Calu3 (cell line): ENCODE data around the gene HELZ. TPM values are rescaled to one million over a fixed set of nuclear protein-coding genes. Genes with fewer than 3 reads are reported as not detected.
"Not testable (repeated sequence)": the region's sequence is repeated elsewhere in the genome, so short reads cannot be mapped to it uniquely, and the experiment has no call there.

ENCODE experiments used
- BruUV-seq: library from RNA; stranded (reverse); fragments of 400-500 nt; replicated peaks from 2 replicates; lab custom pipeline; 2021; lab: Mats Ljungman, UMichigan
- CTCF ChIA-PET: fragments of 300-600 bp; sonication (Branson Sonifier 250); formaldehyde crosslinking; loops from one replicate; lab custom pipeline; 2022; ENCODE audit warnings: antibody characterized with exemption; lab: Charles Lee
- DNase-seq: peaks from one replicate; pipeline ENCODE4 v3.0.0; 2022
- H3K27ac Mint-ChIP-seq: one replicate; pipeline ENCODE4 v1.8.0; 2022; ENCODE audit warnings: mixed read lengths; ENCODE audit not compliant: unreplicated experiment
- H3K27me3 Mint-ChIP-seq: one replicate; pipeline ENCODE4 v1.8.0; 2022; ENCODE audit warnings: mixed read lengths; ENCODE audit not compliant: unreplicated experiment
- H3K36me3 Mint-ChIP-seq: one replicate; pipeline ENCODE4 v1.8.0; 2022; ENCODE audit warnings: mild to moderate bottlenecking, moderate library complexity, mixed read lengths; ENCODE audit not compliant: insufficient read depth, unreplicated experiment
- H3K4me1 Mint-ChIP-seq: one replicate; pipeline ENCODE4 v1.8.0; 2022; ENCODE audit warnings: mild to moderate bottlenecking, low read depth, mixed read lengths; ENCODE audit not compliant: unreplicated experiment
- H3K4me3 Mint-ChIP-seq: one replicate; pipeline ENCODE4 v1.8.0; 2022; ENCODE audit warnings: mild to moderate bottlenecking, low read depth, moderate library complexity, mixed read lengths; ENCODE audit not compliant: unreplicated experiment
- H3K9me3 Mint-ChIP-seq: one replicate; pipeline ENCODE4 v1.8.0; 2022; ENCODE audit warnings: low read depth, mixed read lengths; ENCODE audit not compliant: unreplicated experiment
- CTCF ChIP-seq: fragments of 200-600 bp; IDR thresholded peaks from one replicate; pipeline ENCODE4 v1.8.0; 2022; ENCODE audit warnings: antibody characterized with exemption; ENCODE audit not compliant: unreplicated experiment
- intact Hi-C: fragments of 100-400 bp; cut with micrococcal nuclease; formaldehyde crosslinking; loops from one replicate; pipeline ENCODE4 v1.10.0; 2022; ENCODE audit not compliant: unreplicated experiment
- total RNA-seq: library from RNA; stranded (reverse); gene quantifications from 2 replicates; pipeline ENCODE4 v1.2.3, GENCODE V29; 2022

The HELZ gene
- total RNA-seq, 1 experiment from 2014 or later, result 60.8 TPM

DNA sequence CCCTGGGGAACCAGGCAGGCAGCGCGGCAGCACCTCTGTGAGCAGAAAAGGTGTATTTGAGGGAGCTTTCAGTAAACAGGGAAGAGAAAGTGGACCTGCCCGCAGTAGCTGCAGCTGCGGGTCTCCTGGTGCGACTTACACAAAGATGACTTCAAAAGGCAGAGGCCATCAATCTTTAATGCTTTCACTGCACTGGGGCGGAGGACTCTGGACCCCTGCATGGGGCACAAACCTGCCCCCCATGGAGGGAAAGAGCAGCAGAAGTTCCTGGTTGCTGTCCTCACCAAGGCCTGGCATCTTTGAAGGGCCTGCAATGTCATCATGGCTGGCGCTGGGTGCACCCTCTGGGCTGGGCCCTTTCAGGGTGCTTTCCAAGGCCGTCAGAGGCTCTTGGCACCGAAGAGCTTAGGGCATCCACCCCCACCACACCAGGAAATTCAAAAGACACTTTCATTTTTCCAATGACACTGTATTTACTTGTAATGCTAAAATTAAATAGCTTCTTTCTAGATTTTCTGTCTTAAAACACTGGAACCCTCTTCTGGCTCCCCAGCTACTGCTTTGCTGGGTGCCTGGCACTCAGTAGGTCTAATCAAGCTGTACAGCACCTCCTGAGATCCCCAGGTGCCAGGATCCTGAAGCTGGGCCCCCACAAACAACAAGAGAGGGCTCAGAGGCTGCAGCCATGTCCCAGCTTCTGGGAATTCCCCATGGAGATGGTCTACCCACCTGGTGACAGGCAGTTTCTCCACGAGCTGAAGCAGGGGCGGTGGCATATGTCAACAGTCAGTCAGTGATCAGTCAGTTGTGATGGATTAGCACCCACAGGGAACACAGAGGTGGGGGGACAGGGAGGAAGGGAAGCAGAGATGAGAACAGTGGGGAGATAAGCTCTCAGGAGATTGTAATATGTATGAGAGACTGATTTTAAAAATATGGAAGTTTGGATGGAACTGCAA, 202.8 kb downstream of the HELZ start:
- Mint-ChIP-seq H3K27ac (no peak overlapping the region), H3K4me1 (no peaks in the 10 kb centered on the region), H3K27me3 (peaks cover 58% of the 10 kb centered on the region), H3K36me3 (no peaks in the 10 kb centered on the region), H3K9me3 (no peaks in the 10 kb centered on the region), H3K4me3 (no peak overlapping the region)
- no peak for TF ChIP-seq CTCF
- CTCF ChIA-PET, result no interaction called here
- no TSS peak for BruUV-seq
- DNase-seq, result no peak
- intact Hi-C loops, result no loop called here

DNA sequence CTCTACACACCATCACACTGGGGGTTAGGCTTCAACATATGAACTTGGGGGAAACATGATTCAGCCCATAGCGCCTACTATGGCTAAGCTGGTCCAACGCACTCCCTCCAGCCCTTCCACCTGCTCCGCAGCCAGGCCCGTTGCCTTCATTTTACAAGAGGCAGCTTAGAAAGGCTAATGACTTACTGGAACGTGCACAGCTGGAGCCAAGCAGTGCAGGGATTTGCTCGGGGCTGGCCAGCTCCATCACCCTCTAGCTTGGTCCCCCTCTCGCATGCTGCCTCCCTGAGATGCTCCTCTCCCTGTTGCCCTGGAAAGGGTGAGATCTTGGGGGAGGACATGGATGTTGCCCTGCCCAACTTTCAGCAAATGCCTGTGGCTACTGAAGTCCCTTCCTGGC, 203.5 kb downstream of the HELZ start:
- peaks cover 58% of the 10 kb centered on the region for H3K27me3 Mint-ChIP-seq
- no peak for TF ChIP-seq CTCF
- H3K27ac Mint-ChIP-seq, result no peak overlapping the region
- peaks cover 3% of the 10 kb centered on the region for H3K9me3 Mint-ChIP-seq
- H3K4me3 Mint-ChIP-seq, result no peak overlapping the region
- no TSS peak for BruUV-seq
- no peaks in the 10 kb centered on the region for H3K36me3 Mint-ChIP-seq
- CTCF ChIA-PET, result no interaction called here
- DNase-seq, result no peak
- intact Hi-C loops, result no loop called here
- no peaks in the 10 kb centered on the region for H3K4me1 Mint-ChIP-seq

DNA sequence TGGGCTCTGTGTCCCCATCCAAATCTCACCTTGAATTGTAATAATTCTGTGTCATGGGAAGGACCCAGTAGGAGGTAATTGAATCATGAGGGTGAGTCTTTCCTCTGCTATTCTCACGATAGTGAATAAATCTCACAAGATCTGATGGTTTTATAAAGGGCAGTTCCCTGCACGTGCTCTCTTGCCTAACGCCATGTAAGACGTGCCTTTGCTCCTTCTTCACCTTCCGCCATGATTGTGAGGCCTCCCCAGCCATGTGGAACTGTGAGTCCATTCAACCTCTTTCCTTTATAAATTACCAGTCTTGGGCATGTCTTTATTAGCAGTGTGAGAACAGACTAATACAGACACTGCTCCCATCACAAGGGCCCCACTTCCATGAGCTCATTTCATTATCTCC, 203.9 kb downstream of the HELZ start:
- CTCF ChIA-PET, H3K27ac Mint-ChIP-seq, H3K36me3 Mint-ChIP-seq, H3K9me3 Mint-ChIP-seq, intact Hi-C loops, BruUV-seq, DNase-seq, H3K4me1 Mint-ChIP-seq, H3K4me3 Mint-ChIP-seq: not testable (repeated sequence)
- peaks cover 58% of the 10 kb centered on the region for H3K27me3 Mint-ChIP-seq

DNA sequence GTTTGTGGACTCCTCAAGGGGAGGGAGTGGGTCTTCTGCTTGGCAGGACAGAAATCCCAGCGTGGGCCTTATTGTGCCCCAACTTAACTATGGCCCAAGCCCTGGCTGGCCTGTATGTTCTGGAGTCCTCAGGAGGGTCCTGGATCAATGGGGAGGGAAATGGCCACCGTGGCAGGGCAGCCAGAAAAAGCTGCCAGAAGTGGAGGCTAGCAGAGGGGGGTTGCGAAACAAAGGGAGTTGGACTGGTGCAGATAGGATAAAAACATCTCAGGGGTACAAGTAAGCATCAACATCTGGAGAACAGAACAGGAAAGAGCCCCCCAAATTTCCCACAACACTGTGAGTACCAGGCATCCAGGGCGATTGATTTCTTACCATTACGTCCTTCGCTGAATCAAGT, 204.3 kb downstream of the HELZ start:
- H3K4me1 Mint-ChIP-seq, result no peaks in the 10 kb centered on the region
- H3K9me3 Mint-ChIP-seq, result peaks cover 5% of the 10 kb centered on the region
- H3K36me3 Mint-ChIP-seq, result no peaks in the 10 kb centered on the region
- CTCF ChIA-PET, result no interaction called here
- TF ChIP-seq CTCF, result no peak
- no TSS peak for BruUV-seq
- intact Hi-C loops, result no loop called here
- H3K4me3 Mint-ChIP-seq, result no peak overlapping the region
- H3K27me3 Mint-ChIP-seq, result peaks cover 58% of the 10 kb centered on the region
- no peak overlapping the region for H3K27ac Mint-ChIP-seq
- DNase-seq, result no peak
